Lower lobe of right lung (tissue), 2 donors: ENCODE results near the gene S100A6. TPM values are rescaled to one million over a fixed set of nuclear protein-coding genes. Genes with fewer than 3 reads are reported as not detected.
A peak's percentile ranks its signal among the peaks of the same experiment; 100 is the strongest.

Experiments
- ATAC-seq, 2 donors: fragments of 200-7000 bp; cut with Tn5 transposase; one replicate each; pipeline ENCODE4 v1.9.1; 2020 to 2022; ENCODE audit warnings: mild to moderate bottlenecking in 2 of 2, moderate library complexity in 2 of 2
- DNase-seq: peaks from one replicate; pipeline ENCODE4 v3.0.0-alpha.2; 2020
- H3K27ac ChIP-seq: fragments of 200-600 bp; one replicate; pipeline ENCODE4 v1.8.0; 2022
- H3K27me3 ChIP-seq: fragments of 200-600 bp; one replicate; pipeline ENCODE4 v1.8.0; 2022; ENCODE audit warnings: low read depth
- H3K36me3 ChIP-seq: fragments of 200-600 bp; one replicate; pipeline ENCODE4 v1.8.0; 2022; ENCODE audit warnings: mild to moderate bottlenecking
- H3K4me1 ChIP-seq: fragments of 200-600 bp; one replicate; pipeline ENCODE4 v1.8.0; 2022
- H3K4me3 ChIP-seq: fragments of 200-600 bp; one replicate; pipeline ENCODE4 v1.8.0; 2022; ENCODE audit warnings: mild to moderate bottlenecking
- H3K9me3 ChIP-seq: fragments of 200-600 bp; one replicate; pipeline ENCODE4 v1.8.0; 2022
- CTCF ChIP-seq: fragments of 200-600 bp; IDR thresholded peaks from one replicate; pipeline ENCODE4 v1.8.0; 2022; ENCODE audit warnings: antibody characterized with exemption, mild to moderate bottlenecking
- intact Hi-C: fragments of 100-400 bp; cut with DNase I; formaldehyde crosslinking; loops from one replicate; pipeline ENCODE4 v1.11.0; 2022
- total RNA-seq: library from RNA; stranded (reverse); fragmentation: NEBNext Ultra II Directional; extraction: Animal tissue kit (Norgen Biotek cat#: 25700); gene quantifications from one replicate; pipeline ENCODE4 v1.2.1, GENCODE V29; 2021
- donor health status: DM: no; HTN: yes; CAD: no; lungs with severe emphysema.

Gene S100A6
- total RNA-seq, 1 donor from 2014 or later, result 1,109 TPM

- Histone ChIP-seq H3K27ac (no peak overlapping the region), H3K36me3 (no peaks in the 10 kb centered on the region), H3K27me3 (no peaks in the 10 kb centered on the region), H3K4me1 (peaks cover 16% of the 10 kb centered on the region), H3K9me3 (no peaks in the 10 kb centered on the region), H3K4me3 (no peak overlapping the region)
- intact Hi-C loops, result loop anchor here (10.0 kb wide), 1 partner anchor 47 kb away; no protein-coding TSS in a partner anchor
- no peak for TF ChIP-seq CTCF
- DNase-seq (no peak), ATAC-seq (no peak)
Measured at GRCh38 chr1:153561466-153561985, 25.7 kb upstream of the S100A6 start.

GRCh38 chr1:153560771-153561465 is 25.1 kb upstream of the S100A6 start:
- no peak for TF ChIP-seq CTCF
- intact Hi-C loops, result loop anchor here (10.0 kb wide), 1 partner anchor 46 kb away; no protein-coding TSS in a partner anchor
- ATAC-seq, result no peak
- DNase-seq, result no peak
- Histone ChIP-seq H3K4me1 (peaks cover 12% of the 10 kb centered on the region), H3K9me3 (no peaks in the 10 kb centered on the region), H3K36me3 (no peaks in the 10 kb centered on the region), H3K27me3 (no peaks in the 10 kb centered on the region), H3K27ac (peak overlapping the region; percentile 20), H3K4me3 (no peak overlapping the region)

- no peak for TF ChIP-seq CTCF
- no peaks in the 10 kb centered on the region for H3K9me3 ChIP-seq
- ATAC-seq, result no peak
- DNase-seq, result no peak
- H3K27me3 ChIP-seq, result no peaks in the 10 kb centered on the region
- no peak overlapping the region for H3K4me3 ChIP-seq
- no peaks in the 10 kb centered on the region for H3K36me3 ChIP-seq
- intact Hi-C loops, result loop anchor here (10.0 kb wide), 1 partner anchor 45 kb away; no protein-coding TSS in a partner anchor
- peaks cover 5% of the 10 kb centered on the region for H3K4me1 ChIP-seq
- peak overlapping the region; percentile 20 for H3K27ac ChIP-seq
Measured at GRCh38 chr1:153560241-153560640, 24.4 kb upstream of the S100A6 start.

GRCh38 chr1:153557877-153558276 is 22.1 kb upstream of the S100A6 start:
- no peaks in the 10 kb centered on the region for H3K9me3 ChIP-seq
- H3K4me3 ChIP-seq, result no peak overlapping the region
- ATAC-seq (no peak), DNase-seq (no peak)
- no peak overlapping the region for H3K27ac ChIP-seq
- H3K27me3 ChIP-seq, result no peaks in the 10 kb centered on the region
- TF ChIP-seq CTCF, result no peak
- intact Hi-C loops, result no loop called here
- H3K4me1 ChIP-seq, result peaks cover 21% of the 10 kb centered on the region
- no peaks in the 10 kb centered on the region for H3K36me3 ChIP-seq

GRCh38 chr1:153556348-153556747 is 20.6 kb upstream of the S100A6 start:
- no peak for DNase-seq
- Histone ChIP-seq H3K4me1 (peaks cover 24% of the 10 kb centered on the region), H3K4me3 (no peak overlapping the region), H3K27ac (no peak overlapping the region), H3K36me3 (no peaks in the 10 kb centered on the region), H3K9me3 (no peaks in the 10 kb centered on the region), H3K27me3 (no peaks in the 10 kb centered on the region)
- ATAC-seq, result no peak
- intact Hi-C loops, result no loop called here
- no peak for TF ChIP-seq CTCF
